Parathyroid adenoma (tissue), 2 donors: ENCODE data around the gene AGBL1.

Experiments used
- H2AFZ ChIP-seq: fragments of 300-600 bp; sonication (generic); one replicate; pipeline ENCODE4 v1.7.0; 2017; ENCODE audit warnings: antibody characterized with exemption, mild to moderate bottlenecking
- H3K27ac ChIP-seq: fragments of 300-600 bp; sonication (generic); one replicate; pipeline ENCODE4 v1.7.0; 2017
- H3K27me3 ChIP-seq: fragments of 300-600 bp; sonication (generic); one replicate; pipeline ENCODE4 v1.7.0; 2017; ENCODE audit warnings: low read length; ENCODE audit not compliant: control insufficient read depth, insufficient read depth
- H3K36me3 ChIP-seq: fragments of 300-600 bp; sonication (generic); one replicate; pipeline ENCODE4 v1.7.0; 2017; ENCODE audit warnings: low read length; ENCODE audit not compliant: control insufficient read depth, insufficient read depth
- H3K4me1 ChIP-seq: fragments of 300-600 bp; sonication (generic); one replicate; pipeline ENCODE4 v1.7.0; 2017; ENCODE audit warnings: control low read depth
- H3K4me2 ChIP-seq: fragments of 300-600 bp; sonication (generic); one replicate; pipeline ENCODE4 v1.7.0; 2017; ENCODE audit warnings: low read length
- H3K4me3 ChIP-seq: fragments of 300-600 bp; sonication (generic); one replicate; pipeline ENCODE4 v1.7.0; 2017; ENCODE audit warnings: low read depth, low read length
- H3K79me2 ChIP-seq: fragments of 300-600 bp; sonication (generic); one replicate; pipeline ENCODE4 v1.7.0; 2017; ENCODE audit warnings: control low read depth
- H3K9ac ChIP-seq: fragments of 300-600 bp; sonication (generic); one replicate; pipeline ENCODE4 v1.7.0; 2017; ENCODE audit warnings: mild to moderate bottlenecking
- H3K9me3 ChIP-seq: fragments of 300-600 bp; sonication (generic); one replicate; pipeline ENCODE4 v1.7.0; 2017; ENCODE audit warnings: low read length; ENCODE audit not compliant: control insufficient read depth
- CTCF ChIP-seq: fragments of 300-600 bp; sonication (generic); IDR thresholded peaks from one replicate; pipeline ENCODE4 v1.7.0; 2017; ENCODE audit warnings: antibody characterized with exemption, mild to moderate bottlenecking
- donor health status: primary hyperparathyroidism.

Gene AGBL1

GRCh38 chr15:86063356-86064095, 16.1 kb upstream of the AGBL1 start:
- no peak overlapping the region for H3K9ac ChIP-seq

GRCh38 chr15:86064326-86064725, 15.3 kb upstream of the AGBL1 start:
- Histone ChIP-seq H2AFZ (no peak overlapping the region), H3K27me3 (no peaks in the 10 kb centered on the region), H3K4me1 (no peaks in the 10 kb centered on the region), H3K4me3 (no peak overlapping the region), H3K4me2 (no peak overlapping the region), H3K9ac (no peak overlapping the region), H3K27ac (no peak overlapping the region), H3K79me2 (no peaks in the 10 kb centered on the region), H3K9me3 (no peaks in the 10 kb centered on the region), H3K36me3 (no peaks in the 10 kb centered on the region)
- no peak for TF ChIP-seq CTCF

More at GRCh38 chr15:86063356-86064095, 16.1 kb upstream of the AGBL1 start:
- H3K36me3 ChIP-seq = no peaks in the 10 kb centered on the region
- no peak overlapping the region for H3K4me2 ChIP-seq
- no peaks in the 10 kb centered on the region for H3K27me3 ChIP-seq
- H3K27ac ChIP-seq = no peak overlapping the region
- H3K4me1 ChIP-seq = no peaks in the 10 kb centered on the region
- H2AFZ ChIP-seq = no peak overlapping the region
- no peak overlapping the region for H3K4me3 ChIP-seq
- H3K9me3 ChIP-seq = no peaks in the 10 kb centered on the region
- no peaks in the 10 kb centered on the region for H3K79me2 ChIP-seq
- no peak for TF ChIP-seq CTCF

- Histone ChIP-seq H3K36me3 (no peaks in the 10 kb centered on the region), H3K4me3 (no peak overlapping the region), H3K27ac (no peak overlapping the region), H3K4me2 (no peak overlapping the region), H3K27me3 (no peaks in the 10 kb centered on the region), H2AFZ (no peak overlapping the region), H3K4me1 (no peaks in the 10 kb centered on the region), H3K79me2 (no peaks in the 10 kb centered on the region), H3K9ac (no peak overlapping the region), H3K9me3 (no peaks in the 10 kb centered on the region)
- no peak for TF ChIP-seq CTCF
Measured at GRCh38 chr15:86066174-86066834, 13.4 kb upstream of the AGBL1 start.

GRCh38 chr15:86073281-86073680, 6.4 kb upstream of the AGBL1 start:
- no peaks in the 10 kb centered on the region for H3K27me3 ChIP-seq
- H3K4me3 ChIP-seq = no peak overlapping the region
- H3K36me3 ChIP-seq = no peaks in the 10 kb centered on the region
- H3K9ac ChIP-seq = no peak overlapping the region
- TF ChIP-seq CTCF = no peak
- no peaks in the 10 kb centered on the region for H3K4me1 ChIP-seq
- no peaks in the 10 kb centered on the region for H3K79me2 ChIP-seq
- no peak overlapping the region for H2AFZ ChIP-seq
- no peaks in the 10 kb centered on the region for H3K9me3 ChIP-seq
- no peak overlapping the region for H3K4me2 ChIP-seq
- H3K27ac ChIP-seq = no peak overlapping the region
